G401.6 (cell line): Measurements from ENCODE around the gene RBM12.

Experiments
- FAIRE-seq: peaks from 2 replicates; lab custom pipeline; 2012; peaks lifted over from hg19 to GRCh38; lab: Jason Lieb, UNC

Gene RBM12

GRCh38 chr20:35619196-35620095, 45.3 kb downstream of the RBM12 start:
- FAIRE-seq = peak; percentile 96

GRCh38 chr20:35618263-35619131, 46.2 kb downstream of the RBM12 start:
- FAIRE-seq = no peak

DNA sequence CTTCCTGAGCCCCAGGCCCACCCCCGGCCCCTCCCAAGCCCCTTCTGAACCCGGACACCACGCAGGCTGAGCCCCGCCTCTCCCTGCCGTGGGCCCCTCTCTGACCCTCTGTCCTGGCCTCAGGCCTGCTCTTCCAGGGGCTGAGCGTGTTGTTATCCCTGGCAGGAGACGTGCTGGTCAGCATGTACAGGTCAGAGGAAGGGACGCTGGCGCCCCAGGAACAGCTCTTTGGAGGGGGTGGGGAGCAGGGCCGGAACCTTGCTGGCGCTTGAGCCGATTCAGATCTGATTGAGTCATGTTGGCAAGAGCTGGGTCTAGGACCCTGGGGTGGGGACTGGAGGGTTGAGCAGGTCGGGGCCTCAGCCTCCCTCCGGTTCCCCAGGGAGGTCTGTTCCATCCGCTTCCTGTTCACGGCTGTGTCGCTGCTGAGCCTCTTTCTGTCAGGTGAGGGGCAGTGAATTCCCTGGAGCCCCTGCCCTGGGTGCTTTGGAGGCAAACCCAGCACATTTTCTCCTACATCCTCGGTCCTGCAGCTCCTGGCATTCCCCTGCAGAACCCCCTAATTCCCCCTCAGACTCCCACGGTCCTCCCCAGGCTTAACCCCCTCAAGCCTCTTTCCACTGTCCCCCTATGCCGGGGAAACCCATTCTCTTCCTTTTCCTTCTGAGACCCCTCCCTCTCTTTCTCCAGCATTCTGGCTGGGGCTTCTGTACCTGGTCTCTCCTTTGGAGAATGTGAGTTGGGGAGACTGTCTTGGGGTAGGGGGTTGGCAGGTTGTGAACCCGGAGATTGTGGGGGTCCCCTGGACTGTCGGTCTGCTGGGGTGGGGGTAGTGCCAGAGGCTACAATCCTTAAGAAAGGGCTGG, 47.1 kb downstream of the RBM12 start:
- no peak for FAIRE-seq

- FAIRE-seq = peak; percentile 92
These were observed 48.0 kb downstream of the RBM12 start for GRCh38 chr20:35616465-35617396.

- peak; percentile 97 for FAIRE-seq
These were observed 48.8 kb downstream of the RBM12 start, which contains the start of gene SPAG4 for GRCh38 chr20:35615667-35616464. Gene SPAG4 (plus strand): TSS chr20:35615829. CDS start chr20:35616004, 175 bp downstream.

DNA sequence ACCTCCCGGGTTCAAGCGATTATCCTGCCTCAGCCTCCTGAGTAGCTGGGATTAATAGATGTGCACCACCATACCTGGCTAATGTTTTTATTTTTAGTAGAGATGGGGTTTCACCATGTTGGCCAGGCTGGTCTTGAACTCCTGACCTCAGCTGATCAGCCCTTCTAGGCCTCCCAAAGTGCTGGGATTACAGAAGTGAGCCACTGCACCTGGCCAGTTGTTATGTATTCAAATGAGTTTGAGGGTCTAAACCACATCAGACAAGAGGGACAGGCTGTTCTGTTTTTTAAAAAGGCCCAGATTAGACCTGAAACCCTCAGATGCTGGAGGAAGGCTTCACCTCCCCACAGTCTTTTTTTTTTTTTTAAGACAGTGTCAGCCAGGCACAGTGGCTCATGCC, 53.2 kb downstream of the RBM12 start:
- no peak for FAIRE-seq

- no peak for FAIRE-seq
These were observed 53.8 kb downstream of the RBM12 start for GRCh38 chr20:35610833-35611427.

DNA sequence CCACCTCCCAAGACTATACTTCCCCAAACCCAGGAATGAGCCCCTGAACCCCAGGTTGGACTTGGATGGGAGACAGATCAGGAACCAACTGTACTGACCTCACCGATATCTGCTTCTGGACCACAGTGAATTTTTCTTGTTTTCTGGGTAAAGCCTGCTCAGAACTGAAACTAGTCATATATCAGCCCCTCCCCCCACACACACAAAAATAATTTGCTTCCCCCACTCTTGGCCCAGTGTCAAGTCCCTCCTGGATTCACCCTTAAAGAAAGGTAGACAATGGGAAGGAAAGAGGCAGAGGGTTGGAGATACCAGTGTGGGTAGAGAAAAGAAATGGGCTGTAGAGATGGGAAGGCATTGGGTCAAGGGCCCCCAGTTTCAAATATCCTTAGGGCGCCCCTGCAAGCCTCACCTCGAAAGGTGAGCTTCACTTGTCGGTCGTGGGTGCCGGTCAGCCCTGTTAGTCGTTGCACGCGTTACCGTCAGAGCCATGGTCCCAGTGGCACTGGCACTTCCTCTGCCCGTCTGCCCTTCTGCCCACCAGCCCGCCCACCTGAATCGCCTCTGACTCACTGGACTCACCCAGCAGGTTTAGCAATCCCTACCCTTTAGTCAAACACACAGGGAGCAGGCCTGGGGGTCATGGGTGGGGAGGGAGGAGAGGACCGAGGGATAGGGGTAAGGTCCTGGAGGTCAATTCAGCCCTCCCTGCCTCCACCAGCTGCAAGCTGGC, 57.5 kb downstream of the RBM12 start:
- FAIRE-seq = no peak

DNA sequence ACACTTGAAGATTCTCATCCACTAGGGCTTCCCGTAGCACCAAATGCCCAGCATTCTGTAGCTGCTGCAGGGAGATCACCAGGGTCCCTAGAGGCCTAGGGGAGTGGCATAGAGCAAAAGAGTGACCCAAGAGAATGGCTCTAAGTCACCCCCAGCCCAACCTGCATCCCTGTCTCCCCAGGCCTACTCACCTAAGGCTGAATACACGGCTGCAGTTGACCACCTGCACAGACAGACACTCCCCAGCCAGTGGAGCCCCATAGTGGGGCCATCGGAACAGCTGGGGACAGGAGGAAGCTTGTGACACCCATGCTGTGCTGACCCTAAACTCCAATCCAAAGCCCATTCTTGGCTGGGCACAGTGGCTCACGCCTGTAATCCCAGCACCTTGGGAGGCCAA, 58.6 kb downstream of the RBM12 start:
- FAIRE-seq = no peak

GRCh38 chr20:35604449-35604747, 60.3 kb downstream of the RBM12 start:
- FAIRE-seq = no peak

DNA sequence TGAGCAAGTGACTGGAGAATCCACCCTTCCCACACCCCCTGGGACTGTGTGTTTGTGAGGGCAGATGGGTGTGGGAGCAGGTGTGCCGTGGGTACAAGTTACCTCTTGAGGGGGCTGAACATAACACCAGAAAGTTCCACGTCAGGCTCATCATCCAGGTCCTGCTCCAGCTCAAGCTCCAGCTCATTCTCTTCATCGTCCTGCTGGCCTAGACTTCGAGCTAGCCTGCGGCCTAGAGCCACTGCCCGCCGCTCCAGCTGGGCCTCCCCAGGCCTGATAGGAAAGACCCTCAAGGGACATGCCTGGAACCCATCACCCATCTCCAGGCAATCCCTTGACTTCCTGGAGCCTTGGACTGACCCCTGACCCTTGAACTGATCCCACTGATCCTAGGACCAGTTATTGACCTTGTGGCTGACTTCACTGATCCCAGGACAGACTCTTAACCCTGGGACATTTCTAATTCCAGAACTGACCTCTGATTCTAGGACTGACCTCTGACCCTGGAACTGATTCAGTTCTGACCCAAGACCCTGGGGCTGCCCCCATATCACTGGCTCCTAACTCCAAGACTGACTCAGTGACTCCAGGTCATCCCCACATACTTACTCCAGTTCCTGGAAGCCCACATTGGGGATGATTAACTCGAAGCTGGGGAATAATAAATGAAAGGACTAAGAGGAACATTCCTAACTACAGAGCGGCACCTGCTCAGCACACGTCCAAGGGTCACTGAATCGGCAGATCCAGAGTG, 60.8 kb downstream of the RBM12 start:
- no peak for FAIRE-seq

GRCh38 chr20:35602851-35603495, 61.7 kb downstream of the RBM12 start:
- FAIRE-seq = no peak

- FAIRE-seq = no peak
These were observed 62.7 kb downstream of the RBM12 start for GRCh38 chr20:35601990-35602389.

GRCh38 chr20:35600993-35601973, 63.4 kb downstream of the RBM12 start:
- FAIRE-seq = no peak

GRCh38 chr20:35600176-35600992, 64.3 kb downstream of the RBM12 start:
- no peak for FAIRE-seq

DNA sequence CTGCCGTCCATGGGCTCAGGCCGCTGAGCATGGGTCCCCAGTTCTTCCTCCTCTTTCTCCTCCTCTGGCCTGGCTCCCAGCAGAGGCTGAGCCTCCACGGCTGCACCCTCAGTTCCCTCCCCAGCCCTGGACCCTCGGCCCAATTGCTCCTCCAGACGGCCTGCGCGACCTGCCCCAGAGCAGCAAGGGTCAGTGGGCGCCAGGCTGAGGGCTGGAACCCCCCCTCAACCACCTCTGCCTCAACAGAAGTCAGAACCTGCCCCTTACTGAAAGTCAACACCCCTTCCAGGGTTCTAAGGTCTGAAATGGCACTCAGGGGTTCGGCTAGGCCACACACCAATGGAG, 65.0 kb downstream of the RBM12 start:
- FAIRE-seq = no peak
